ENCODE results near the gene MYBPC1.

- TF ChIP-seq ZNF263 (CRISPR knock-in tag; IDR thresholded peaks at IDR 0.05; ENCODE audit: borderline replicate concordance) = no peak
- TF ChIP-seq BMI1 (IDR thresholded peaks at IDR 0.05; ENCODE audit: low read length) = no peak
- TF ChIP-seq ZNF561 (CRISPR knock-in tag; conservative IDR thresholded peaks at IDR 0.05) = no peak
- no peak for TF ChIP-seq NRF1 (conservative IDR thresholded peaks at IDR 0.05 in 1 of 2, IDR thresholded peaks at IDR 0.05 in 1 of 2)
- no peak for TF ChIP-seq BHLHE40 (IDR thresholded peaks at IDR 0.05; ENCODE audit: low read length)
- no peak for TF ChIP-seq ZNF143 (CRISPR knock-in tag; IDR thresholded peaks at IDR 0.05)
- TF ChIP-seq ZFP1 (CRISPR knock-in tag; IDR thresholded peaks at IDR 0.05) = no peak
- no peak for TF ChIP-seq CREB1 (IDR thresholded peaks at IDR 0.05)
- TF ChIP-seq CREB1 (CRISPR knock-in tag; IDR thresholded peaks at IDR 0.05) = no peak
- TF ChIP-seq HDAC2 (IDR thresholded peaks at IDR 0.05) = no peak
- TF ChIP-seq, protein P1, sequence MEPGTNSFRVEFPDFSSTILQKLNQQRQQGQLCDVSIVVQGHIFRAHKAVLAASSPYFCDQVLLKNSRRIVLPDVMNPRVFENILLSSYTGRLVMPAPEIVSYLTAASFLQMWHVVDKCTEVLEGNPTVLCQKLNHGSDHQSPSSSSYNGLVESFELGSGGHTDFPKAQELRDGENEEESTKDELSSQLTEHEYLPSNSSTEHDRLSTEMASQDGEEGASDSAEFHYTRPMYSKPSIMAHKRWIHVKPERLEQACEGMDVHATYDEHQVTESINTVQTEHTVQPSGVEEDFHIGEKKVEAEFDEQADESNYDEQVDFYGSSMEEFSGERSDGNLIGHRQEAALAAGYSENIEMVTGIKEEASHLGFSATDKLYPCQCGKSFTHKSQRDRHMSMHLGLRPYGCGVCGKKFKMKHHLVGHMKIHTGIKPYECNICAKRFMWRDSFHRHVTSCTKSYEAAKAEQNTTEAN (CRISPR knock-in tag; IDR thresholded peaks at IDR 0.05) = no peak
- no peak for TF ChIP-seq RBM39 (optimal IDR thresholded peaks at IDR 0.05; ENCODE audit: low read depth, low read length)
Observed at GRCh38 chr12:101612160-101612916, 17.6 kb downstream of the MYBPC1 start.

Data from K562 (cell line).